HL-60 (cell line): ENCODE measurements around the gene AIRE.

Experiments
- DNase-seq, 2 experiments: peaks; one replicate each; pipeline ENCODE4 v3.0.0-alpha.2; 2010 to 2020; ENCODE audit warnings: low read depth in 1 of 2, low spot score in 1 of 2
- H3K27ac ChIP-seq: fragments of 250-450 bp; sonication (Bioruptor Pico); replicated peaks from 2 replicates; pipeline ENCODE4 v1.5.1; 2020; ENCODE audit warnings: mild to moderate bottlenecking, moderate library complexity
- H3K27me3 ChIP-seq: fragments of 250-450 bp; sonication (Bioruptor Pico); 2 replicates; pipeline ENCODE4 v1.5.1; 2021; ENCODE audit warnings: mild to moderate bottlenecking, moderate library complexity; ENCODE audit not compliant: insufficient read depth, poor library complexity, severe bottlenecking
- H3K4me3 ChIP-seq: replicated peaks from 2 replicates; pipeline ENCODE4 v1.5.1; 2011; ENCODE audit warnings: mild to moderate bottlenecking, control low read depth, low read length; ENCODE audit not compliant: insufficient read depth
- CTCF ChIP-seq: IDR thresholded peaks from one replicate; pipeline ENCODE4 v1.5.1; 2011; ENCODE audit warnings: low read length, control low read depth, inconsistent platforms; ENCODE audit not compliant: insufficient read depth
- GABPA ChIP-seq: IDR thresholded peaks from 2 replicates; pipeline ENCODE4 v1.6.1; 2012; ENCODE audit warnings: low read depth
- POLR2AphosphoS5 ChIP-seq: IDR thresholded peaks from 2 replicates; pipeline ENCODE4 v1.6.1; 2012; ENCODE audit warnings: low read depth
- REST ChIP-seq: IDR thresholded peaks from 2 replicates; pipeline ENCODE4 v1.6.1; 2012; ENCODE audit warnings: low read depth; ENCODE audit not compliant: insufficient replicate concordance
- SPI1 ChIP-seq: IDR thresholded peaks from 2 replicates; pipeline ENCODE4 v1.6.1; 2012; ENCODE audit warnings: low read depth, mild to moderate bottlenecking, borderline replicate concordance

The AIRE gene

GRCh38 chr21:44329086-44329889 is 43.6 kb downstream of the AIRE start:
- TF ChIP-seq REST (no peak), SPI1 (no peak), POLR2AphosphoS5 (no peak; the same call in none of the 2 replicates), CTCF (no peak)
- H3K27ac ChIP-seq = no peak overlapping the region
- peak in 1 of 2 experiments; percentile 9 for DNase-seq
- H3K27me3 ChIP-seq = no peaks in the 10 kb centered on the region
- H3K4me3 ChIP-seq = no peak overlapping the region

- Histone ChIP-seq H3K27me3 (no peaks in the 10 kb centered on the region), H3K4me3 (no peak overlapping the region), H3K27ac (no peak overlapping the region)
- TF ChIP-seq POLR2AphosphoS5 = no peak; the same call in 1 of the 2 replicates
- no peak for TF ChIP-seq REST
- TF ChIP-seq CTCF = no peak
- TF ChIP-seq SPI1 = no peak
- no peak for TF ChIP-seq GABPA
- DNase-seq = no peak
Observed at GRCh38 chr21:44329971-44330681, 44.5 kb downstream of the AIRE start.

- Histone ChIP-seq H3K27me3 (no peaks in the 10 kb centered on the region), H3K4me3 (no peak overlapping the region), H3K27ac (no peak overlapping the region)
- no peak for TF ChIP-seq REST
- TF ChIP-seq CTCF = no peak
- no peak for TF ChIP-seq POLR2AphosphoS5
- TF ChIP-seq GABPA = no peak
- TF ChIP-seq SPI1 = no peak
- no peak for DNase-seq
Observed at GRCh38 chr21:44330698-44331097, 45.0 kb downstream of the AIRE start.
